ENCODE results near the gene TFDP2. TPM values are rescaled to one million over a fixed set of nuclear protein-coding genes. Genes with fewer than 3 reads are reported as not detected.

TFDP2 gene
- total and polyA plus RNA-seq, 5 donors from 2014 or later = 12.3 to 26.5 (median 13.8) TPM

DNA sequence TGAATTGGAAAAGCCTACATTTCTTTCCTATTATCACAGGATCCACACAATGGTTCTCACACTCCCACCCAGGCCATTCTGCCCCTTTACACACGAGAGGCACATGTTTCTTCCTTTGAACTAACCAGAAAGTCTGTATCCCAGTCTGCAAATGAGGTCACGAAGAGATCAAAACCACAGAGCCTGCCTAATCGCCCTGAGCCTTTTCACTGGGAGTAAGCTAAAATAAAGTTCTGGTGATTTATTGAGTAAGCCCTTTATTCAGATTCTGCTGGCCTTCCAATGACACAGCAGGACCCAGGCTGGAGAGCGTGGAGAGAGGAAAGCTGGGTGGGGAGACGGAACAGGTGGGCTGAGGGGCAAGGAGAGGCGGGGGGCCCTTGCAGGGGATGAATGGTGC, 194.2 kb downstream of the TFDP2 start:
- Histone ChIP-seq H3K36me3 (ENCODE audit: control insufficient read depth, insufficient read depth, low read length) (peaks cover 4% of the 10 kb centered on the region), H3K27ac (ENCODE audit: insufficient read depth, low read length, poor library complexity, severe bottlenecking) (no peak overlapping the region), H3K9me3 (ENCODE audit: control insufficient read depth in 2 of 2, low read length in 2 of 2) (no peaks in the 10 kb centered on the region), H3K27me3 (ENCODE audit: control insufficient read depth, insufficient read depth, low read length) (no peaks in the 10 kb centered on the region), H3K4me1 (ENCODE audit: control insufficient read depth, insufficient read depth, low read length, poor library complexity, severe bottlenecking) (no peaks in the 10 kb centered on the region), H3K4me3 (ENCODE audit: low read depth, low read length) (no peak overlapping the region)
- Mint-ChIP-seq H3K36me3 (peaks cover 29% of the 10 kb centered on the region), H3K4me3 (no peak overlapping the region), H3K27ac (peak overlapping the region in 1 of 3 donors; percentile 70), H3K27me3 (no peaks in the 10 kb centered on the region), H3K4me1 (peaks cover 0 to 5% (median 2%) of the 10 kb centered on the region in 4 donors), H3K9me3 (peaks cover 0 to 3% (median 0%) of the 10 kb centered on the region in 7 donors)
- DNase-seq (no peak), ATAC-seq (ENCODE audit: low read depth in 2 of 2) (no peak)

DNA sequence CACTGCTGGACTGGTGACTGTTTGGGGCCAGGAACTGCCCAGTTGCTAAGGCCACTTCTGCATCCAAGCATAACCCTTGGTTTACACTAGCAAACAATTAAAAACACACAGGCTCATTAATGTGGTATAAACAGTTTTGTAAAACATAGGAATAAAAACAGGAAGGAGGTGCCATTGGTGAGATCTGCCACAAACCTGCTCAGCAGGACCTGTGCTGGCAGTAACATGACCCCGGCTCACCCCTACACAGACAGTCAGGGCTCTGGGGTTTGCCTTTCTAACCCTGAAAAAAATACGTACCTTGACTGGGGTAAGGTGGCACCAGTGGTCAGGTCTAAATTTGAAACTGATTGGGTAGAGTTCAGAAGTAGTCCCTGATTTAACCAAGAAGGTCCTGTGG, 196.7 kb downstream of the TFDP2 start:
- H3K9me3 Mint-ChIP-seq = peaks cover 0 to 3% (median 0%) of the 10 kb centered on the region in 7 donors
- H3K4me3 ChIP-seq (ENCODE audit: low read depth, low read length) = no peak overlapping the region
- H3K27me3 Mint-ChIP-seq = no peaks in the 10 kb centered on the region
- H3K9me3 ChIP-seq (ENCODE audit: control insufficient read depth in 2 of 2, low read length in 2 of 2) = no peaks in the 10 kb centered on the region
- H3K4me1 ChIP-seq (ENCODE audit: control insufficient read depth, insufficient read depth, low read length, poor library complexity, severe bottlenecking) = no peaks in the 10 kb centered on the region
- peaks cover 18% of the 10 kb centered on the region for H3K36me3 Mint-ChIP-seq
- no peak for ATAC-seq (ENCODE audit: low read depth in 2 of 2)
- no peak overlapping the region for H3K27ac Mint-ChIP-seq
- H3K27me3 ChIP-seq (ENCODE audit: control insufficient read depth, insufficient read depth, low read length) = no peaks in the 10 kb centered on the region
- H3K36me3 ChIP-seq (ENCODE audit: control insufficient read depth, insufficient read depth, low read length) = no peaks in the 10 kb centered on the region
- no peak overlapping the region for H3K4me3 Mint-ChIP-seq
- H3K27ac ChIP-seq (ENCODE audit: insufficient read depth, low read length, poor library complexity, severe bottlenecking) = no peak overlapping the region
- peaks cover 0 to 6% (median 2%) of the 10 kb centered on the region in 4 donors for H3K4me1 Mint-ChIP-seq
- DNase-seq = no peak

DNA sequence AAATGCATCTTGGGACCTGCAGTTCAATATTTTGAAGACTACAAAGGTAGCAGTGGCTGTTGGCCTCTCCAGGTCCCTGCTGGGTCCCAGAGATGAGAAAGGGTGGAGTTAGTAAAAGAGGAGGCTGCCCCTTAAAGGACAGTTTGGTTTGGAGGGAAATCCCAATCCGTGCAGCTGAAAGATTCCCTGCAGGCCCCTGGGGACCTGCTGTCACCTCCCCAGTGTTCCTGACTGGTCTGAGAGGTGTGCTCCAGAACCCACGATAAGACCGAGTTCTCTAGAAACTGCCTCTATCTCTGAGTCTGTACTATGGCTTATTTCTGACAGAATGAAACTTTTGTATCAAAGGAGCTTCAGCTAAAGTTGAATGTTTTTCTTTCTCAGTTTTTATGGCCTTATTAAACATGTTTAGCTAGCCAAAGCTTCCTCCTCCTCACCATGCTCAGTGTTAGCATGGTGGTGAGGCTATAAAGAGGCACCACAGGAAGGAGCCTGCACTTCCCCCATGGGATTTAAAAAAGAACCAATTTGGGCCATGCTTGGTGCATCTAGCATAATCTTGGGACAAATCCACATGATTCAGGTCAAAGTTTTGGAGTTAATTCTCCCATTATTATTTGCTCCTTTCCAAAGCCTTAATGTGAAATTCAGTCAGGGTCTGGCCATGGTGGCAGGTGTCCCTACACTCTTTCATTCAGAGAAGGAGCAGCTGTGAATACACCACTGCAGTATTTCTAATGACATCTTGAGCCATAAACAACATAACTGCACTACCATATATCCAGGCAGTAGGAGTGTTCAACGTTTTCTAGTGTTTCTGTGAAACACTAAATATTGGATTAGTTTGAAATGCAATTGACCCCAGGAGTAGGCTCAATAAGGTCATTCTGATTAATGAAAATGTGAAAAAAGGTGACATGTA, 198.5 kb downstream of the TFDP2 start:
- H3K4me1 Mint-ChIP-seq = peaks cover 0 to 6% (median 2%) of the 10 kb centered on the region in 4 donors
- DNase-seq = no peak
- no peak overlapping the region for H3K27ac Mint-ChIP-seq

DNA sequence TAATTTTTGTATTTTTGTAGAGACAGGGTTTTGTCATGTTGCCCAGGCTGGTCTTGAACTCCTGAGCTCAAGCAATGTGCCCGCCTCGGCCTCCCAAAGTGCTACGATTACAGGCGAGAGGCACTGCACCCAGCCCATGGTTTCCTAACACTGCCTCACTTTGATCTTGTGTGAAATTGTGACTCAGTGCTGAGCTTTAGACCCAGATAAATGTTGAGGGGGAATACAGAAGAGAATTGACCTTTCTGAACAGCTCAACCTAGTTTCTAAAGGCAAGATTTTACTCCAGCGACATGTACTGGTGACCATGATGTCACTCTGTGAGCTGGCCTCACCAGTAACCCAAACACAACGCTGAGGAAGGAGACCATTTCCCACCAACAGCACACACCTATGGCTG, 199.4 kb downstream of the TFDP2 start:
- Histone ChIP-seq H3K27ac (ENCODE audit: insufficient read depth, low read length, poor library complexity, severe bottlenecking) (no peak overlapping the region), H3K27me3 (ENCODE audit: control insufficient read depth, insufficient read depth, low read length) (no peaks in the 10 kb centered on the region), H3K36me3 (ENCODE audit: control insufficient read depth, insufficient read depth, low read length) (no peaks in the 10 kb centered on the region), H3K9me3 (ENCODE audit: control insufficient read depth in 2 of 2, low read length in 2 of 2) (no peaks in the 10 kb centered on the region), H3K4me3 (ENCODE audit: low read depth, low read length) (no peak overlapping the region), H3K4me1 (ENCODE audit: control insufficient read depth, insufficient read depth, low read length, poor library complexity, severe bottlenecking) (no peaks in the 10 kb centered on the region)
- Mint-ChIP-seq H3K4me1 (peaks cover 0 to 3% (median 0%) of the 10 kb centered on the region in 4 donors), H3K9me3 (peaks cover 0 to 3% (median 0%) of the 10 kb centered on the region in 7 donors), H3K36me3 (peaks cover 15% of the 10 kb centered on the region), H3K27me3 (no peaks in the 10 kb centered on the region), H3K27ac (no peak overlapping the region), H3K4me3 (no peak overlapping the region)
- ATAC-seq (ENCODE audit: low read depth in 2 of 2) (no peak), DNase-seq (no peak)

More for the DNA sequence above, 198.5 kb downstream of the TFDP2 start:
- Histone ChIP-seq H3K4me3 (ENCODE audit: low read depth, low read length) (no peak overlapping the region), H3K27ac (ENCODE audit: insufficient read depth, low read length, poor library complexity, severe bottlenecking) (no peak overlapping the region), H3K9me3 (ENCODE audit: control insufficient read depth in 2 of 2, low read length in 2 of 2) (no peaks in the 10 kb centered on the region), H3K27me3 (ENCODE audit: control insufficient read depth, insufficient read depth, low read length) (no peaks in the 10 kb centered on the region), H3K36me3 (ENCODE audit: control insufficient read depth, insufficient read depth, low read length) (no peaks in the 10 kb centered on the region), H3K4me1 (ENCODE audit: control insufficient read depth, insufficient read depth, low read length, poor library complexity, severe bottlenecking) (no peaks in the 10 kb centered on the region)
- Mint-ChIP-seq H3K36me3 (peaks cover 18% of the 10 kb centered on the region), H3K9me3 (peaks cover 0 to 3% (median 0%) of the 10 kb centered on the region in 7 donors), H3K27me3 (no peaks in the 10 kb centered on the region), H3K4me3 (no peak overlapping the region)
- no peak for ATAC-seq (ENCODE audit: low read depth in 2 of 2)

DNA sequence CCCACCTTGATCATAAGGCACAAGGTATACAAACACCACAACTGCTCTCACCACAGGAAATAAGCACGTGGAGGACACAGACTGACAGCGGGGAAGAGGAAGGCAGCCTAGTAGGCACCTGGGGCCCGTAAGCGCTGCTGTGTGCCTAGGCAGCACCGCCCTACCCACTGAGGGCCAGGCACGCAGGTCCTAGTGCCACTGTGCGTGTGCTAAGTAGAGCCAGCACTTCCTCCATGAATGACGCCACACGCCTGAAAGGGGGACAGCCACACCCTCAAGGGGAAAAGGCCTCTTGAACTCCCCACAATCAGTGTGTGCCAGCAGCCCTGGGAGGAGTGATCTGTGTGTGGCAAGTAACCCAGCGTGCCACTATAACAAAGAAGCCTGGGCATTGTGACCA, 199.9 kb downstream of the TFDP2 start:
- no peak overlapping the region for H3K4me3 ChIP-seq (ENCODE audit: low read depth, low read length)
- H3K27ac Mint-ChIP-seq = no peak overlapping the region
- no peaks in the 10 kb centered on the region for H3K9me3 ChIP-seq (ENCODE audit: control insufficient read depth in 2 of 2, low read length in 2 of 2)
- no peaks in the 10 kb centered on the region for H3K27me3 Mint-ChIP-seq
- DNase-seq (no peak), ATAC-seq (ENCODE audit: low read depth in 2 of 2) (no peak)
- peaks cover 0 to 3% (median 0%) of the 10 kb centered on the region in 4 donors for H3K4me1 Mint-ChIP-seq
- H3K9me3 Mint-ChIP-seq = peaks cover 0 to 3% (median 0%) of the 10 kb centered on the region in 7 donors
- H3K4me3 Mint-ChIP-seq = no peak overlapping the region
- no peaks in the 10 kb centered on the region for H3K36me3 ChIP-seq (ENCODE audit: control insufficient read depth, insufficient read depth, low read length)
- peaks cover 15% of the 10 kb centered on the region for H3K36me3 Mint-ChIP-seq
- H3K27me3 ChIP-seq (ENCODE audit: control insufficient read depth, insufficient read depth, low read length) = no peaks in the 10 kb centered on the region
- H3K27ac ChIP-seq (ENCODE audit: insufficient read depth, low read length, poor library complexity, severe bottlenecking) = no peak overlapping the region
- H3K4me1 ChIP-seq (ENCODE audit: control insufficient read depth, insufficient read depth, low read length, poor library complexity, severe bottlenecking) = no peaks in the 10 kb centered on the region

DNA sequence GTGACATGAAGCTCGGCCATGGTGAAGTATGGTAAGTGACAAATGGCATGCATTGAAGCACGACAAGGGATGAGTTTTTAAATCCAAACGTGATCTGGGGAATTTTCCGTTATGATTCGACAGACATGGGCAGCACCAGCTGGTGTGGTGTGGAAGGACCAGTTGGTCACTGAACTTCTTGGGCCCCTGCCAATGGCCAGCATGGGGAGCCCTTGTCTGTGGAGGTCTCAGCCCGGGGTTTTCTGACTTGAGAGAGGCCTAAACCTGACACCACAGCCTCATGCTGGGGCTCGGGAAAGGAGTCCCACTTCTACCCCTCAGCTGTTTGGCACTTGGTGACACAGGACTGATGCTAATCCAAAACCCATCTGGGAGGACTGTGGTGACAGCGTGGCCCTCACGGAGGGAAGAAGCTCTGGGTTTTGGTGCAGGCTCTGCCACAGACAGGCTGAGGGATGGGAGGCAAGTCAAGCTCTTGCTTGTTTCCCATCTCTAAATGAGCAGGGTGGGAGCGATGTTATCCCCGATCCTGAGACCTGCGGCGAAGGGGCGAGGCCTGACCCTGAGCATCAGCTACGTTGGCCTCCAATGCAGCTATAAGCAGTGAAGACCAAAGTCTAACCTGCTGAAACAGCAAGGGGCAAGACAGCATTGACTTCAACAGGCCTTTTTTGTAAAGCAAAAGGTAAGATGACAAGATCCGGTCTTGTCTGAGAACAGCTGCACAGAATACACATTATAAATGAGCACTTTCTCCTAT, 203.4 kb downstream of the TFDP2 start:
- Mint-ChIP-seq H3K9me3 (peaks cover 0 to 2% (median 0%) of the 10 kb centered on the region in 7 donors), H3K4me1 (peaks cover 0 to 3% (median under 1%) of the 10 kb centered on the region in 4 donors), H3K36me3 (no peaks in the 10 kb centered on the region), H3K27me3 (no peaks in the 10 kb centered on the region), H3K27ac (no peak overlapping the region), H3K4me3 (no peak overlapping the region)
- Histone ChIP-seq H3K27ac (ENCODE audit: insufficient read depth, low read length, poor library complexity, severe bottlenecking) (no peak overlapping the region), H3K27me3 (ENCODE audit: control insufficient read depth, insufficient read depth, low read length) (no peaks in the 10 kb centered on the region), H3K9me3 (ENCODE audit: control insufficient read depth in 2 of 2, low read length in 2 of 2) (no peaks in the 10 kb centered on the region), H3K4me3 (ENCODE audit: low read depth, low read length) (no peak overlapping the region), H3K4me1 (ENCODE audit: control insufficient read depth, insufficient read depth, low read length, poor library complexity, severe bottlenecking) (no peaks in the 10 kb centered on the region), H3K36me3 (ENCODE audit: control insufficient read depth, insufficient read depth, low read length) (no peaks in the 10 kb centered on the region)
- DNase-seq (no peak), ATAC-seq (ENCODE audit: low read depth in 2 of 2) (no peak)

DNA sequence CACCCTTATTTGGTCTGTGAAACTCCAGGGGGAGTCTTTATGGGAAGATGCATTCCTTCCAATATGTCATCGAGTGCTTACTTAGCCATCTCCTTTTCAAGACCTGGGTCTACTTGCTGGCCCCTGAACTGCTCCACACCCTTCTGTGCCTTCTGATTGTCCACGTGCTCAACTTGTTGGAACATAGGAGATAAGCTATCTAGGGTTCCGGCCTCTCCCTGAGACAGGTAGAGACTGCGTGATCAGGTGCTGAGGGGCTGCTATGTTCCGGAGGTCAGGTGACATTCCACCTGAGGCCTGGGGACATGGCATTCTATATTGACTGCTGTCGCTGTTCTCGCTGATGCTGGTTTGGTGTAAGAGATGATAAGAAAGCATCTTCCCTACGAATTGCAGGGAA, 207.3 kb downstream of the TFDP2 start:
- no peaks in the 10 kb centered on the region for H3K27me3 Mint-ChIP-seq
- no peak for DNase-seq
- no peak for ATAC-seq (ENCODE audit: low read depth in 2 of 2)
- Histone ChIP-seq H3K4me1 (ENCODE audit: control insufficient read depth, insufficient read depth, low read length, poor library complexity, severe bottlenecking) (no peaks in the 10 kb centered on the region), H3K36me3 (ENCODE audit: control insufficient read depth, insufficient read depth, low read length) (no peaks in the 10 kb centered on the region), H3K27me3 (ENCODE audit: control insufficient read depth, insufficient read depth, low read length) (no peaks in the 10 kb centered on the region), H3K4me3 (ENCODE audit: low read depth, low read length) (no peak overlapping the region), H3K27ac (ENCODE audit: insufficient read depth, low read length, poor library complexity, severe bottlenecking) (no peak overlapping the region), H3K9me3 (ENCODE audit: control insufficient read depth in 2 of 2, low read length in 2 of 2) (no peaks in the 10 kb centered on the region)
- H3K4me3 Mint-ChIP-seq = no peak overlapping the region
- H3K4me1 Mint-ChIP-seq = peaks cover 0 to 3% (median 0%) of the 10 kb centered on the region in 4 donors
- H3K36me3 Mint-ChIP-seq = no peaks in the 10 kb centered on the region
- peaks cover 0 to 1% (median 0%) of the 10 kb centered on the region in 7 donors for H3K9me3 Mint-ChIP-seq
- H3K27ac Mint-ChIP-seq = peak overlapping the region in 1 of 3 donors; percentile 78

Measured in CD4-positive, CD25-positive, alpha-beta regulatory T cell (primary cell).